T47D (cell line): ENCODE measurements around the gene TMEM63B.

Experiments
- DNase-seq, 2 experiments: peaks; one replicate each; pipeline versions ENCODE4 v3.0.0 to v3.0.0-alpha.2; 2011 to 2012; ENCODE audit warnings: low read depth in 1 of 2, low spot score in 1 of 2
- JUND ChIP-seq: IDR thresholded peaks from 2 replicates; pipeline ENCODE4 v1.6.1; 2012; ENCODE audit warnings: low read depth
- in situ Hi-C: cut with HindIII; loops from 2 replicates; pipeline ENCODE4 v1.10.0; 2016; ENCODE audit warnings: low sequenced_read_pairs, low pct_unique_long_range_greater_than_20kb

Gene TMEM63B

DNA sequence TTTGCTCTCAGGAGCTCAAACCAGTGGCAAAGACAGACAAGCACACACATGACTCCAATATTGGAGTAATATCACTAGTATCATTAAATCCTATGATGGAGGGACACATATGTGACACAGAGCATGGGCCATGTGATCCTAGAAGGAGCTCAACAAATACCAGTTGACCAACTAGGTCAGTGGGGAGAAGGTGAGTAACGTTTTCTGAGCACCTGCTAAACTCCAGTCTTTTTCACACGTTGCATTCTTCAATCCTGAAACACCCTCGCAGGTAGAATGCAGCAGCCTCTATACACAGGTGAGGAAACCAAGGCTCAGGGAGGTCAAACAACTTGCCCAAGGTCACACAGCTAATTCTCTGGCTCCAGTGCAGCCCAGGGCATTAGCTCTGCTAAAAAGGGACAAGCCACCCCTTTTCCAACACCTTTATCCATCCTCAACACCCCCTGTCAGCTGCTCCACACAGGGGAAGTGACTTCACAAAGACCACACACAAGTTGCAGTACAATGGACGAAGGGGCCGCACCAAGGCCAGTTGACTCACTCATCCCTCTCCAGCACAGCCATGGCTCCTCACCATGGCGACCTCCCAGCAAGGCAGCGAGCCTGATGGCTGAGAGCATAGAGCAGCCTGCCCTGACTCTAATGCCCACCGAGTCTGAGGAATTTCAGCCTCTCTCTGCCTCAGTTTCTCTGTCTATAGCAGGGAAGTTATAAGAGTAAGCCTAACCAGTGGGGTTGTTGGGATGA is 35.7 kb downstream of the TMEM63B start:
- TF ChIP-seq JUND, result no peak
- in situ Hi-C loops, result no loop called here
- DNase-seq, result no peak

GRCh38 chr6:44166116-44166515 is 38.8 kb downstream of the TMEM63B start:
- TF ChIP-seq JUND, result no peak
- in situ Hi-C loops, result no loop called here
- DNase-seq, result no peak

GRCh38 chr6:44166591-44167184 is 39.3 kb downstream of the TMEM63B start:
- TF ChIP-seq JUND, result no peak
- DNase-seq, result peak in 1 of 2 experiments; percentile 28
- in situ Hi-C loops, result no loop called here

DNA sequence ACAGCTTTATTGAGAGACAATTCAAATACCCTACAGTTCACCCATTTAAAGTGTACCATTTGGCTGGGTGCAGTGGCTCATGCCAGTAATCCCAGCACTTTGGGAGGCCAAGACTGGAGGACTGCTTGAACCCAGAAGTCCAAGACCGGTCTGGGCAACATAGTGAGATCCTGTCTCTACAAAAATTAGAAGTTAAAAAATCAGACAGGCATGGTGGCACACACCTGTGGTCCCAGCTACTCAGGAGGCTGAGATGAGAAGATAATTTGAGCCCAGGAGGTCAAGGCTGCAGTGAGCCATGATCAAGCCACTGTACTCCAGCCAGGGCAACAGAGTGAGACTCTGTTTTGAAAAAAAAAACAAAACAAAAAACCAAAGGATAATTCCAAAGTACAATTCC is 40.2 kb downstream of the TMEM63B start:
- DNase-seq, result no peak
- no peak for TF ChIP-seq JUND
- in situ Hi-C loops, result no loop called here

DNA sequence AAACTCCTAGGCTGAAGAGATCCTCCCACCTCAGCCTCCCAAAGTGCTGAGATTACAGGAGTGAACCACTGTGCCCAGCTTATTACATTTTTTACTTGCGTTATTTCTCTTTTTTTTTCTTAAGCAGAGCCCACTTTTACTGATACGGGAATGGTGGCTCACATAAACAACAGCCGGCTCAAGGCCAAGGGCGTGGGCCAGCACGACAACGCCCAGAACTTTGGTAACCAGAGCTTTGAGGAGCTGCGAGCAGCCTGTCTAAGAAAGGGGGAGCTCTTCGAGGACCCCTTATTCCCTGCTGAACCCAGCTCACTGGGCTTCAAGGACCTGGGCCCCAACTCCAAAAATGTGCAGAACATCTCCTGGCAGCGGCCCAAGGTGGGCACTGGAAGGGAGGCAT is 41.8 kb downstream of the TMEM63B start:
- in situ Hi-C loops, result no loop called here
- DNase-seq, result no peak
- TF ChIP-seq JUND, result no peak

DNA sequence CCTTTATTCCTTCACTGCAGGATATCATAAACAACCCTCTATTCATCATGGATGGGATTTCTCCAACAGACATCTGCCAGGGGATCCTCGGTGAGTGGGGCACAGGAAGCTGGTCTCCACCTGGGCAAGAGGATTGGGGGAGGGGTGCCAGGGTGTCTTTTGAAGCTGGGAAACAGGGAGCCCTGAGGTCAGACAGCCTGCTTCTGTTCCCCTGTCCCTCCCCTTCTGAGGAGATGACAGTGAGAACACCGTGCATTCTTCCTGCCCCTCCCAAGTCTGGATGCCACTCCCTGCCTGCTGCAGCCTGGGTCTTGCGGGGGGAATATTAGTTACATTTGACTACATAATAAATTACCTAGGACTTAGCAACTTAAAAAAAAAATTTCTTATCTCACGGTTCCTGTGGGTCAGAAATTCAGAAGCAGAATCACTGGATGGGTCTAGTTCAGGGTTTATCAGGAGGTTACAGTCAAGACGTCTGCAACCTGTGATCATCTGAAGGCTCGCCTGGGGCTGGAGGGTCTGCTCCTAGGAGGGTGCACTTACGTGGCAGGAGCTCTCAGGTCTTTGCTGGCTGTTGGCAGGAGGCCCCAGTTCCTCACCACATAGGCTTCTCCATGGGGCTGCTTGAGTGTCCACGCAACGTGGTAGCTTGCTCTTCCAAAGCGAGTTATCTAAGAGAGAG is 42.7 kb downstream of the TMEM63B start:
- in situ Hi-C loops, result no loop called here
- no peak for TF ChIP-seq JUND
- DNase-seq, result no peak

DNA sequence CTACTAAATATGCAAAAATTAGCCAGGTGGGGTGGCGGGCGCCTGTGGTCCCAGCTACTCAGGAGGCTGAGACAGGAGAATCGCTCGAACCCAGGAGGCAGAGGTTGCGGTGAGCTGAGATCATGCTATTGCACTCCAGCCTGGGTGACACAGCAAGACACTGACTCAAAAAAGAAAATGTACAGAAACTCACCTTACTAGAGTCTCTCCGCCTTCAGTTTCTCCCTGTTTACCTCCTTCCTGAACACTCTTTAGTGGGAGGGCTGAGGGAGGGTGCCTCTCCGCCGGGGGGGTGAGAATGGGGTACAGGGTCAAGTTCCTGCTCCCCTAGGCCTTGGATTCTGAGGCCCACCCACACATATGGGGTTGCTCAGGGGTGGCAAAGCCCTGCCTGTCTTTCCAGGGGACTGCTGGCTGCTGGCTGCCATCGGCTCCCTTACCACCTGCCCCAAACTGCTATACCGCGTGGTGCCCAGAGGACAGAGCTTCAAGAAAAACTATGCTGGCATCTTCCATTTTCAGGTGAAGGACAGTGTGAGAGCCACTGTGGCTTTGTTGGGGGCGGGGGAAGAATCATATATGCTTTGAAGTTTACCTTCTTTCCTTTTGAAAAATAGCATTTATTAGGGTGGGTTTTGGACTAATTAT is 44.7 kb downstream of the TMEM63B start:
- no peak for TF ChIP-seq JUND
- no peak for DNase-seq
- in situ Hi-C loops, result no loop called here

DNA sequence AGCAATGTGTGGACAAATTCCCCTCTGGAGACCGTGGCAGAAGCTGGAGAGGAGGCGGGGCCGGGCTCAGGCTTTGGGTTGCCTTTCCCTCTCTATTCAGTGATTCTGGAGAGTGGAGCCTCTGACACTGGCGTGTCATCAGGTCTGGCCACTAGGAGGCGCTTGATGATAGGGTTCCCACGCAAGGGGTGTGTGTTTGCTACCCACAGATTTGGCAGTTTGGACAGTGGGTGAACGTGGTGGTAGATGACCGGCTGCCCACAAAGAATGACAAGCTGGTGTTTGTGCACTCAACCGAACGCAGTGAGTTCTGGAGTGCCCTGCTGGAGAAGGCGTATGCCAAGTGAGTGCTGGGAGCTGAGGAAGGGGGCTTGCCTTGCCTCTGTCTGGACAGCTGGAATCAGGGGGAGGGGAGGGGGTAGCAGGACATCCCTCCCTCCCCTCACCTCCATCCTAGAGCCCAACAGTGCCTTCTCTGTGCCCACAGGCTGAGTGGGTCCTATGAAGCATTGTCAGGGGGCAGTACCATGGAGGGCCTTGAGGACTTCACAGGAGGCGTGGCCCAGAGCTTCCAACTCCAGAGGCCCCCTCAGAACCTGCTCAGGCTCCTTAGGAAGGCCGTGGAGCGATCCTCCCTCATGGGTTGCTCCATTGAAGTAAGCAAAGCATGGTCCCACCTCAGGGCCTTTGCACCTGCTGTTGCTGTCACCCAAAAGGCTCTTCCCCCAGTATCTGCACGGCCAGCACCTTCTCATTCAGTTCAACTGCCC is 45.6 kb downstream of the TMEM63B start:
- TF ChIP-seq JUND, result no peak
- DNase-seq, result peak; percentile 89
- in situ Hi-C loops, result no loop called here

DNA sequence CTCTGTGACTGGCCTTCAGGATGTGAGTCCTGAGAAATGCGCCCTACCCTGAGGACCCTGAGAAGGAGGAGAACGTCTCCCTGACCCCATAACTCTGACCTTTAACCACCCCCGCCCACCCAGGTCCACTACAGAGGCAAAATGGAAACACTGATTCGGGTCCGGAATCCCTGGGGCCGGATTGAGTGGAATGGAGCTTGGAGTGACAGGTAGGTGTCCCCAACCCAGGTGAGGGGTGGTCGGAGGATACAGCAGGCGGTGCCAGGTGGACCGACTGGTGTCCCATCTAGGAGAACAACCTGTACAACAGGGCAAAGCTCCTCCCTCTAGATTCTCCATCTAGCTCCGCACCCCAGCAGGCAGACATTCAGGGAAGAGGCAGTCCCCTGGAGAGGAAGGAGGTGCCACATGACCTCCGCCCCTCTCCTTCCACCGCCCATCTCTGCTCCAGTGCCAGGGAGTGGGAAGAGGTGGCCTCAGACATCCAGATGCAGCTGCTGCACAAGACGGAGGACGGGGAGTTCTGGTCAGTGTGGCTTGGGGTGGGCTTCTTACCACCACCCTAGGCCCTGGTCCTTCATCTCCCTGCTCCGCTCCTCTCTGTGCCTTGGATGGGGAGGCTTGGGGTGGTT is 48.9 kb downstream of the TMEM63B start:
- no peak for TF ChIP-seq JUND
- DNase-seq, result no peak
- in situ Hi-C loops, result no loop called here

DNA sequence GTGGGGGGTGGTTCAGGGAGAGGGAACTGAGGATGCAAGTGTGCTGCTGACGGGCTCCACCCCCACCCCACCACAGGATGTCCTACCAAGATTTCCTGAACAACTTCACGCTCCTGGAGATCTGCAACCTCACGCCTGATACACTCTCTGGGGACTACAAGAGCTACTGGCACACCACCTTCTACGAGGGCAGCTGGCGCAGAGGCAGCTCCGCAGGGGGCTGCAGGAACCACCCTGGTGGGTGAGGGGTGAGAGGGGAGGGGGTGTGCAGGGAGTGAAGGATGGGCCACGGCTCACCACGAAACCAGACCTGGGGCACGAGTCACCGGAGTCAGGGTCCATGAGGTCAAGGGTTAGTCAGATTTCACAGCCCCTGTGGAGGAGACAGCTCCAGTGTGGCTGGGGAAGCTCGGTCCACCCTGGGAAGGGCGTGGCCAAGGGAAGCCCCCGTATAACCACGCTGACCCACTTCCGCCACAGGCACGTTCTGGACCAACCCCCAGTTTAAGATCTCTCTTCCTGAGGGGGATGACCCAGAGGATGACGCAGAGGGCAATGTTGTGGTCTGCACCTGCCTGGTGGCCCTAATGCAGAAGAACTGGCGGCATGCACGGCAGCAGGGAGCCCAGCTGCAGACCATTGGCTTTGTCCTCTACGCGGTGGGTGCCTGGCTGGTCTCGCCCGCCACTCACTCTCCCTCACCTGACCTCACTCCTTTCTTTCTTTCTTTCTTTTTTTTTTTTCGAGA is 49.6 kb downstream of the TMEM63B start:
- no peak for DNase-seq
- in situ Hi-C loops, result no loop called here
- no peak for TF ChIP-seq JUND

DNA sequence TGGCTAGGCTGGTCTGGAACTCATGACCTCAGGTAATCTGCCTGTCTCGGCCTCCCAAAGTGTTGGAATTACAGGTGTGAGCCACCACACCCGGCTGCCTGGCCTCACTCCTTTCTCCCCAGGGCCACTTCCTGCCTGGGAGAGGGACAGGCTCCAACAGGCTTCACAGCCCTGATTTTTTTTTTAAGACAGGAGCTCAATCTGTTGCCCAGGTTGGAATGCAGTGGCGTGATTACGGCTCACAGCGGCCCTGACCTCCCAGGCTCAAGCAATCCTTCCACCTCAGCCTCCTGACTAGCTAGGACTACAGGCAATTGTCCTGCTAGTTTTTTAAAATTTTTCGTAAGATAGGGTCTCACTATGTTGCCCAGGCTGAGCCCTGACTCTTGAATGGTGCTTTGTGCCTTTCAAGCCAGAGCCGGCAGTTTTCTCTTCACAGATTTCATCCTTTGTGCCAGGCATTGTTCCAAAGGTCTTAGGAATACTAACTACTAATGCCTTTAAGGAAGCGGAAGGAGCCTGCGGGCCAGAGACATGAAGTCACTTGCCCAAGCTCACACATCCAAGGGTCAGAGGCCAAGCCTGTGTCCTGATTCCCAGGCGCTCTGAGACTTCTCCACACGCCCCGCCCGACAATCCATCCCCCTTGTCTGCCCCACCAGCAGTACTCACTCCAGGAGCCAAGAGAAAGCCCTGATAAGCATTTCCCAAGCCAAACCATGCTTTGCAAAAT is 50.5 kb downstream of the TMEM63B start:
- in situ Hi-C loops, result no loop called here
- DNase-seq, result no peak
- no peak for TF ChIP-seq JUND
